IMR-90 (cell line): ENCODE results near the gene DHRSX. TPM values are rescaled to one million over a fixed set of nuclear protein-coding genes. Genes with fewer than 3 reads are reported as not detected.

ENCODE experiments used
- ATAC-seq: fragments of 200-7000 bp; cut with Tn5 transposase; 2 replicates; pipeline ENCODE4 v1.9.1; 2020; ENCODE audit warnings: low read depth, mild to moderate bottlenecking, moderate library complexity
- BruUV-seq: library from RNA; stranded (reverse); fragments of 400-500 nt; replicated peaks from 2 replicates; lab custom pipeline; 2021; lab: Mats Ljungman, UMichigan
- CTCF ChIA-PET: fragments of 300-600 bp; formaldehyde crosslinking; extraction: SDS; loops from one replicate; lab custom pipeline; 2021; ENCODE audit warnings: antibody characterized with exemption; lab: Yijun Ruan, JAX
- POLR2A ChIA-PET: fragments of 300-600 bp; sonication (Branson Sonifier 250); formaldehyde crosslinking; loops from one replicate; lab custom pipeline; 2022; ENCODE audit warnings: antibody characterized with exemption; ENCODE audit not compliant: unreplicated experiment; lab: Charles Lee
- DNase-seq: peaks from one replicate; pipeline ENCODE4 v3.0.0; 2013
- H2AFZ ChIP-seq: replicated peaks from 2 replicates; pipeline ENCODE3; 2013; ENCODE audit warnings: low read length, mild to moderate bottlenecking; ENCODE audit not compliant: poor library complexity
- H2AK5ac ChIP-seq: 2 replicates; pipeline ENCODE4 v1.6.1; 2013; ENCODE audit warnings: low read depth, low read length, inconsistent platforms
- H2AK9ac ChIP-seq: replicated peaks from 2 replicates; pipeline ENCODE3; 2013; ENCODE audit warnings: mild to moderate bottlenecking, low read depth, low read length, moderate library complexity; ENCODE audit not compliant: poor library complexity
- H2BK120ac ChIP-seq: 2 replicates; pipeline ENCODE4 v1.6.1; 2013; ENCODE audit warnings: low read depth, low read length, inconsistent platforms
- H2BK15ac ChIP-seq: 3 replicates; pipeline ENCODE4 v1.6.1; 2013; ENCODE audit warnings: low read depth, low read length, inconsistent platforms
- H2BK20ac ChIP-seq: 2 replicates; pipeline ENCODE4 v1.6.1; 2013; ENCODE audit warnings: low read depth, mild to moderate bottlenecking, inconsistent platforms, low read length, moderate library complexity
- H2BK5ac ChIP-seq: 2 replicates; pipeline ENCODE4 v1.6.1; 2013; ENCODE audit warnings: mild to moderate bottlenecking, low read depth, low read length, inconsistent platforms; ENCODE audit not compliant: poor library complexity, severe bottlenecking
- H3K14ac ChIP-seq: replicated peaks from 2 replicates; pipeline ENCODE4 v1.6.1; 2013; ENCODE audit warnings: low read depth, low read length, inconsistent platforms
- H3K18ac ChIP-seq: 2 replicates; pipeline ENCODE4 v1.6.1; 2013; ENCODE audit warnings: low read depth, low read length, control low read depth
- H3K23ac ChIP-seq: 2 replicates; pipeline ENCODE4 v1.6.1; 2013; ENCODE audit warnings: low read depth, low read length, inconsistent platforms
- H3K27ac ChIP-seq: 2 replicates; pipeline ENCODE4 v1.5.1; 2013; ENCODE audit warnings: mild to moderate bottlenecking, control low read depth, low read length; ENCODE audit not compliant: insufficient read depth
- H3K27me3 ChIP-seq: 2 replicates; pipeline ENCODE4 v1.6.1; 2013; ENCODE audit warnings: low read length; ENCODE audit not compliant: control insufficient read depth, insufficient read depth
- H3K36me3 ChIP-seq: 2 replicates; pipeline ENCODE4 v1.6.1; 2013; ENCODE audit warnings: low read length, mixed read lengths; ENCODE audit not compliant: control insufficient read depth, insufficient read depth
- H3K4ac ChIP-seq: 2 replicates; pipeline ENCODE4 v1.6.1; 2013; ENCODE audit warnings: low read depth, low read length, inconsistent platforms
- H3K4me1 ChIP-seq: 2 replicates; pipeline ENCODE4 v1.6.1; 2013; ENCODE audit warnings: low read length, mixed read lengths; ENCODE audit not compliant: control insufficient read depth, insufficient read depth
- H3K4me2 ChIP-seq: 2 replicates; pipeline ENCODE4 v1.6.1; 2013; ENCODE audit warnings: low read depth, mild to moderate bottlenecking, control low read depth, low read length, moderate library complexity
- H3K4me3 ChIP-seq: 2 replicates; pipeline ENCODE4 v1.5.1; 2013; ENCODE audit warnings: low read depth, mild to moderate bottlenecking, control low read depth, low read length, moderate library complexity; ENCODE audit not compliant: insufficient read depth
- H3K56ac ChIP-seq: 2 replicates; pipeline ENCODE4 v1.6.1; 2013; ENCODE audit warnings: low read length, inconsistent platforms; ENCODE audit not compliant: insufficient read depth; ENCODE audit errors: extremely low read depth
- H3K79me1 ChIP-seq, 2 experiments: 2 replicates each; pipeline ENCODE4 v1.6.1; 2013; ENCODE audit warnings: low read length in 2 of 2, inconsistent platforms in 1 of 2, low read depth in 1 of 2
- H3K9ac ChIP-seq: 2 replicates; pipeline ENCODE4 v1.6.1; 2013; ENCODE audit warnings: low read depth, low read length, control low read depth
- H3K9me1 ChIP-seq: 2 replicates; pipeline ENCODE4 v1.6.1; 2013; ENCODE audit warnings: low read length, inconsistent platforms; ENCODE audit not compliant: insufficient read depth
- H3K9me3 ChIP-seq: 2 replicates; pipeline ENCODE4 v1.6.1; 2013; ENCODE audit warnings: low read length; ENCODE audit not compliant: control insufficient read depth, insufficient read depth
- H4K20me1 ChIP-seq: 2 replicates; pipeline ENCODE4 v1.6.1; 2013; ENCODE audit warnings: low read length, inconsistent platforms; ENCODE audit not compliant: insufficient read depth
- H4K5ac ChIP-seq: 2 replicates; pipeline ENCODE4 v1.6.1; 2013; ENCODE audit warnings: mild to moderate bottlenecking, low read depth, low read length, control low read depth
- H4K8ac ChIP-seq, 2 experiments: 2 replicates each; pipeline ENCODE4 v1.6.1; 2013; ENCODE audit warnings: low read depth in 2 of 2, low read length in 2 of 2, control low read depth in 1 of 2, inconsistent platforms in 1 of 2
- H4K91ac ChIP-seq: 2 replicates; pipeline ENCODE4 v1.6.1; 2013; ENCODE audit warnings: low read depth, low read length, inconsistent platforms; ENCODE audit not compliant: insufficient read depth
- MXI1 ChIP-seq: IDR thresholded peaks from 2 replicates; pipeline ENCODE4 v1.6.1; 2012; ENCODE audit warnings: low read depth, mild to moderate bottlenecking, low read length, moderate library complexity, borderline replicate concordance
- WGBS, 2 experiments: methylation state at CpG; one replicate each; pipeline versions ENCODE4 v1.1.5 to v1.1.7; 2013; ENCODE audit warnings: missing lambda C conversion rate in 2 of 2; ENCODE audit not compliant: insufficient read length in 1 of 2; ENCODE audit errors: extremely low coverage in 2 of 2; 5-methylcytosine and 5-hydroxymethylcytosine counted together
- dilution Hi-C: fragments of 300-500 bp; cut with HindIII; formaldehyde crosslinking; loops from one replicate; pipeline ENCODE4 v1.14.3; 2018; ENCODE audit warnings: low sequenced_read_pairs; ENCODE audit not compliant: unreplicated experiment
- in situ Hi-C: fragments of 300-500 bp; cut with MboI; formaldehyde crosslinking; loops from 3 replicates; pipeline ENCODE4 v1.14.3; 2019; ENCODE audit warnings: low sequenced_read_pairs, inconsistent platforms, mixed read lengths
- intact Hi-C: fragments of 100-400 bp; cut with micrococcal nuclease; formaldehyde crosslinking; loops from 2 replicates; pipeline ENCODE4 v1.10.0; 2022
- polyA plus RNA-seq, 3 experiments: library from polyadenylated mRNA; depleted of rRNA; stranded (reverse); fragments of >200 nt; gene quantifications; 2 replicates each; pipeline ENCODE4 v1.2.3, GENCODE V29; 2012; ENCODE audit warnings: low replicate concordance in 1 of 3
- total RNA-seq: library from RNA; depleted of rRNA; stranded (reverse); fragments of >200 nt; gene quantifications from 2 replicates; pipeline ENCODE4 v1.2.3, GENCODE V29; 2012

Gene DHRSX
- total and polyA plus RNA-seq, 2 of the 4 experiments (the other 2 are of a cell fraction) = 26.2 to 38.0 TPM

GRCh38 chrX:2242980-2243379 lies 257.8 kb downstream of the DHRSX start:
- Histone ChIP-seq H2BK120ac (no peak overlapping the region), H3K9me3 (no peaks in the 10 kb centered on the region), H3K9ac (no peak overlapping the region), H3K18ac (no peak overlapping the region), H3K14ac (no peak overlapping the region), H3K56ac (no peak overlapping the region), H3K4me2 (no peak overlapping the region), H3K79me1 (no peaks in the 10 kb centered on the region), H3K4me1 (no peaks in the 10 kb centered on the region), H2BK5ac (no peak overlapping the region), H3K9me1 (no peaks in the 10 kb centered on the region), H2AK9ac (no peak overlapping the region), H3K23ac (no peak overlapping the region), H4K8ac (no peak overlapping the region), H4K20me1 (no peaks in the 10 kb centered on the region), H2BK20ac (no peak overlapping the region), H2AK5ac (no peak overlapping the region), H3K36me3 (peaks cover 11% of the 10 kb centered on the region), H3K4ac (no peak overlapping the region), H3K4me3 (no peak overlapping the region), H4K5ac (no peak overlapping the region), H4K91ac (no peak overlapping the region), H3K27ac (no peak overlapping the region), H3K27me3 (no peaks in the 10 kb centered on the region), H2AFZ (no peak overlapping the region), H2BK15ac (no peak overlapping the region)
- no peak for TF ChIP-seq MXI1
- POLR2A ChIA-PET = no interaction called here
- DNase-seq = no peak
- dilution Hi-C loops = no loop called here
- 100% methylated on average over 10 of the region's 22 CpGs; no CpG with 5 or more reads in 1 of the 2 experiments for WGBS, 2 experiments
- CTCF ChIA-PET = no interaction called here
- intact Hi-C loops = no loop called here
- BruUV-seq = no TSS peak
- ATAC-seq = no peak
- in situ Hi-C loops = no loop called here
